GM19438 (cell line): ENCODE data around the gene CACNA1B.
"Not testable (repeated sequence)": the region's sequence is repeated elsewhere in the genome, so short reads cannot be mapped to it uniquely, and the experiment has no call there.

Experiments used
- ATAC-seq: cut with Tn5 transposase; IDR thresholded peaks from one replicate; pipeline ENCODE4 v1.9.1; 2021; ENCODE audit warnings: low read depth; ENCODE audit not compliant: unreplicated experiment

The CACNA1B gene

DNA sequence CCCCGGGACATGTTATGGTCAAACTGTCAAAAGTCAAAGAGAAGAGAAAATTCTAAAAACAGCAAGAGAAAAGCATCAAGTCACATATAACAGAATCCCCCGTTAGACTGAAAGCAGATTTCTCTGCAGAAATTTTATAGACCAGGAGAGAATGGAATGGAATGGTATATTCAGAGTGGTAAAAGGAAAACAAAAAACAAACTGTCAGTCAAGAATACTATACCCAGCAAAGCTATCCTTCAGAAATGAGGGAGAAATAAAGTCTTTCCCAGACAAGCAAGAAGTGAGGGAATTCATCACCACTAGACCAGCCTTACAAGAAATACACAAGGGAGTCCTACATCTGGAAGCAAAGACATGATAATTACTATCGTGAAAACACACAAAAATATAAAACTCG lies 208.0 kb downstream of the CACNA1B start:
- ATAC-seq, result no peak

DNA sequence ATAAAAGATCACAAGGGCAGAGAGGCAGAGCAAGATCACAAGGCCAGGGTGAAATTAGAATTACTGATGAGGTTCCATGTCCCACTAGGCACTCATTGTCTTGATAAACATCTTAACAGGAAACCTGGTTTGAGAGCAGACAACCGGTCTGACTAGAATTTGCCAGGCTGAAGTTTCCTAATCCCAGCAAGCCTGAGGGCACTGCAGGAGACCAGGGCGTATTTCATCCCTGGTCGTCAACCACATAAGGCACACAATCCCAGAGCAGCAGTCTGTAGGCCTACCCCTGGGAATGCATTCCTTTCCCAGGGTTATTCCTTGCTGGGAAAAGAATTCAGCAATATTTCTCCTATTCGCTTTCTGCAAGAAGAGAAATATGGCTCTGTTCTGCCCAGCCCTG lies 214.5 kb downstream of the CACNA1B start:
- ATAC-seq, result not testable (repeated sequence)

DNA sequence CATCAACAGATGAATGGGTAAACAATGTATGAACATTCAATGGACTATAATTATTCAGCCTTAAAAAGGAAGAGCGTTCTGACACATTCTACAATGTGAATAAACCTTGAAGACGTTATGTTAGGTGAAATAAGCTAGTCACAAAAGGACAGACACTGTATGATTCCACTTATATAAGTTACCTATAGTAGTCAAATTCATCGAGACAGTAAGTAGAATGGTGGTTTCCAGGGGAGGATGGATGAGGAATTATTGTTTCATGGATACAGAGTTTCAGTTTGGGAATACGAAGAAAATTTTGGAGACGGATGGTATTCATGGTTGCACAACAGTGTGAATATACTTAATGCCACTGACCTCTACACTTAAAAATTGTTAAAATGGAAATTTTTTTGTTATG lies 216.4 kb downstream of the CACNA1B start:
- no peak for ATAC-seq

GRCh38 chr9:138095813-138096518 lies 218.4 kb downstream of the CACNA1B start:
- ATAC-seq, result no peak

DNA sequence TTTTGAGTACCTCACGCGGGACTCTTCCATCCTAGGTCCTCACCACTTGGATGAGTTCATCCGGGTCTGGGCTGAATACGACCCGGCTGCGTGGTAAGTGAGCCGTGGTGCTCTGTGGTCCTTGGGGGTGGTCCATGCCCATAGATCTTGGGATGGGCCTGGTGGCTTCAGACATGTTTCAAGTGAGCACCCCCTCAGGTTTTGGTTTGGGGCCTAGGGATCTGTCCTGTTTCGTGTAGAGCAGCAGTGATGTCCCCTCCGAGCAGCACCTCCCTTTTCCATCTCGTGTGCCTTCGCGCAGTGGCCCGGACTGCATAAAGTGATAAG lies 218.9 kb downstream of the CACNA1B start:
- no peak for ATAC-seq

GRCh38 chr9:138097501-138097991 lies 220.0 kb downstream of the CACNA1B start:
- no peak for ATAC-seq

DNA sequence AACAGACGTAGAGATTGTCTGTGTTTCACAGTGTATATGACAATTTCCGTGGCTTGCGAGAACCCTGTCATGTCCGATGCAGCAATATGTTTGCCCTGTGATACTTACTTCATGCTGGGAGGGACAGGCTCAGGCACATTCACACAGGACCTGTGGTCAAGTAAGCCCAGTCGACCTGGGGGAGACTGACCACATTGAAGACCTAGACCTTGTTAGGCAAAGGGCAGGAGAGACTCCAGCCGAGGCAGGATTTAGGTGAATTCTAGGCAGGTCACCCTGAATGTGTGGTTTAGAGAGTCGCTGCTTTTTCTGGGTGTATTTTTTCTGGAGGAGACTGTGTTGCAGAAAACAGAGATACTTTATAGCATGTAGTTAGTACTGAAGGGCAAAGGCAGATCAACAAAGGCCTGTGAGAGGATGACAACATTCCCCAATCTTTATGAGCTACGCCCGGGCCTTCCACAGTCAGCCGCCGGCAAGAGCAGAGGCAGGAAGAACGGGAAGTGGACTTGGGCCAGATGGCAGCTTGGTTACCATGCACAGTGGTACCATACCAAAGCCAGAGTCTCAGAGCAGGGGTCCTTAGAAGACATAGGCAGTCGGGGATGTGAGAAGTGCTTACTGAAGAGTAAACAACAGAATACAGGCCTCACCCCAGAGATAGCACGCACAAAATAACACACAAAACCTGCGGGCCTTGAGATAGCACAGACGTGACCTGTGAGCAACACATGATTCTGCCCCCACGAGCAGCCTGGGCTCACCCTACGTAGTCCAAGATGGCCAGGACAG lies 220.7 kb downstream of the CACNA1B start:
- no peak for ATAC-seq

GRCh38 chr9:138098908-138099791 lies 221.6 kb downstream of the CACNA1B start:
- no peak for ATAC-seq

DNA sequence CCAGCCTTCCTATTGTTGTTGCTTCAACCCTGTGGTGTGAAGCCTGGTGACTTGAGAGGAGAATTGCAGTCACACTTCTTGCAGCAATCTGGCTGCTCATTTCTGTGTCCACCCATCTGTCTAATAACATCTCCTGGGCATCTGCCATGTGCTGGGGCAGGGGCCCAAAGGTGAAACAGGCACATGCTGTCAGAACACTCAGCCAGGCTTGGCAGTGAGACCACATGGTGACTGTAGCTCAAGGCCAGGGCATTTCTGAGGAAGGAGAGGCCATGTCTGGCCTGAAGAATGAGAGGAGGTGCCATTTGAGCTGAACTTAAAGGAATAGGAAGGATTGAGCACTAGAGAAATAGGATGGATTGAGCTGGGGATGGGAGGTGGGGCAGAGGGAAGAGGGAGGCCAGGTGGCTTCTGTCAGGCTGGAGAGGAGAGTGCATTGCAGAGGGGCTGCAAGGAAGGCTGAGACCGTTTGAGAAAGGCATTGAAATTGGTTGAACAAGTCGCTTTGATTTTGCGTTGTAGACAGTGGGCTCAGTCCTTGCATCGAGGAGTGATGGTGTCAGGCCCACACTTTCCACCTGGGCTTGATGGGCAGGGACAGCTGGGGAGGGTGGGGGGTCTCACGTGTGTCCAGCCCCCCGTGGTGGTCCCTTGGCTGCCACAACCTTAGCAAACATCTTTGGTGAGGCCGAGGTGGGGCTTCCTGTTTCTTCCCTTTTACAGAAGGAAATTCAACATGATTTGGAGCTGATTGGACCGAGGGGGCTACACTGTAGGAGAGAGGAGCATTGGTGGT lies 222.4 kb downstream of the CACNA1B start:
- ATAC-seq, result no peak

GRCh38 chr9:138100711-138101350 lies 223.2 kb downstream of the CACNA1B start:
- ATAC-seq, result no peak

GRCh38 chr9:138101444-138102234 lies 224.1 kb downstream of the CACNA1B start:
- ATAC-seq, result no peak

DNA sequence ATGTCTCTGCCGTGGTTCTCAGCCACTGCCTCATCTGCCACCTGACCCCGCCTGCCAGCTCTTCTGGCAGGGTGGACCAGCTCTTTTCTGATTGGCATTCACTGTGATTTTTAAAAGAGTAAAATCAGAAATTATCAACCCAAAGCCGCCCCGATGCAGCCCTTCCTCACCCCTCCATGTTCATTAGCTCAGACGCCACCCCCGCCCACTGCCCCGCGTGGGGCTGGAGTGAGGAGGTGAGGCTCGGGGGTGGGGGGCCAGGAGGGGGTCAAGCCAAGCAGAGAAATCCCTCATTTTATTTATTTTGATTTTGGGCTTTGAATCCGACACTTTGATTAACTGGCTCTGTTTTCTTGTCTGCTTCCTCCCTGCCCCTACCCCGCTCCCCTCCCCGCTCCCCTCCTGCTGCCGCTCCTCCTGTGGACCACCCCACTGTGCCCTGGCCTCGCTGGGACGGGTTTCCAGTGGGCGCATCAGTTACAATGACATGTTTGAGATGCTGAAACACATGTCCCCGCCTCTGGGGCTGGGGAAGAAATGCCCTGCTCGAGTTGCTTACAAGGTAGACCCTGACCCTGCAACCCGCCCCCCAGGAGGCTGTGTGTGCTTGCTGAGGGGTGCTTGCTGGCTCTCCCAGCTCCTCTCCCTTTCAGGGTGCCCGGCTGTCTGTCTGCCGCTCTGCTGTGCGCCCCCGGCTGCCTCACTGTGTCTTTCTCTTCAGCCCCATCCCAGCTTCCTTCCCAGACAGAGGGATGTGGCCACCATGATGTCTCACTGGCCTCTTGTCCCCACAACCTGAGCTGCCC lies 224.9 kb downstream of the CACNA1B start:
- no peak for ATAC-seq

DNA sequence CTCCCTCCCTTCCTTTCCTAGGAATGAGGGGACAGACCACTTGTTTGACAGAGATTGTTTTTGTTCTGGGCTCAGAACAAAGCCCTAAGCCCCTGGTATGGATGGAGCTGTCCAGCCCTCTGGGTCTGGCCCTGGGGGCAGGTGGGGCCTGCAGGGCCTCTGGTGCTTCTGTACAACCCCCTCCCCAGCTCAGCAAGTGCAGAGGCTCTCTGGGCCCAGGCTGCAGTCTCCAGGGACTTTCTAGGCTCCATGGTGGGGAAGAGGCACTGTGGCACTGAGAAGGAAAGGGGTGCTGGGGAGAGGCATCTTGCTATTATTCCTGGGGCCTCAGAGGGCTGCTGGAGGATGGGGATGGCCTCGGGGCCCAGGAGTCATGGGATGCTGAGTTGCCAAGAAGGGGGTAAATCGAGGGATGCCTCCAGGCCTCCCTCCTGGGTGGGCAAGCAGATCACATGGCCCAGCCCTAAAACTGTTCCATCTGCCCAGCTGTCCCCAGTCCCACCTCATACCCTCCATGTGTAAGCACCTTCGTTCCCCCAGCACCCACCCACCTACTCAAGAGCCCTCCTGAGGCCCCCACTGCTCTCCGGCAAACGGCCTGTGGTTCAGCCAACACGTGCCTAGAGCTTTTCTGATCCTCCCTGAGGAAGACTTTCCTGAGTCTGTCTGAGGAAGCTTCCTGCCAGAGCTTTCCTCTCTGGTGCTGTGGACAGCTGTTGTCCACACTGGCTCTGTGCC lies 225.7 kb downstream of the CACNA1B start:
- no peak for ATAC-seq

DNA sequence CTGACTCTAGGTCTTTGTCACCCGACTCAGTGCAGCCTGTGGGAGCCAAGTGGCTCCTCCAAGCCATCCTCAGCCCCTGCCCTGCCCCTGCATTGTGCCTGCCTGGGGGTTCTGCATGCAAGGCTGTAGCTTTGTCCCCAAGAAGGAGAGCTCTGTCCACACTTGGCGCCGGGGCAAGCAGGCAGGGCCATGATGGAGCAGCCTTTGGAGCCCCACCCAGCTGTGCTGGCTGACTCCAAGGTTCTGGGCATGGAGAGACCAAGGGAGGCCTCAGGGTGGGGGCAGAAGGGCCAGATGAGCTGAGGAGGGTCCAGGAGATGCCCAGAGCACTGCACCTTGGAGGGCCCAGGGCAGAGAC lies 226.2 kb downstream of the CACNA1B start:
- ATAC-seq, result no peak

DNA sequence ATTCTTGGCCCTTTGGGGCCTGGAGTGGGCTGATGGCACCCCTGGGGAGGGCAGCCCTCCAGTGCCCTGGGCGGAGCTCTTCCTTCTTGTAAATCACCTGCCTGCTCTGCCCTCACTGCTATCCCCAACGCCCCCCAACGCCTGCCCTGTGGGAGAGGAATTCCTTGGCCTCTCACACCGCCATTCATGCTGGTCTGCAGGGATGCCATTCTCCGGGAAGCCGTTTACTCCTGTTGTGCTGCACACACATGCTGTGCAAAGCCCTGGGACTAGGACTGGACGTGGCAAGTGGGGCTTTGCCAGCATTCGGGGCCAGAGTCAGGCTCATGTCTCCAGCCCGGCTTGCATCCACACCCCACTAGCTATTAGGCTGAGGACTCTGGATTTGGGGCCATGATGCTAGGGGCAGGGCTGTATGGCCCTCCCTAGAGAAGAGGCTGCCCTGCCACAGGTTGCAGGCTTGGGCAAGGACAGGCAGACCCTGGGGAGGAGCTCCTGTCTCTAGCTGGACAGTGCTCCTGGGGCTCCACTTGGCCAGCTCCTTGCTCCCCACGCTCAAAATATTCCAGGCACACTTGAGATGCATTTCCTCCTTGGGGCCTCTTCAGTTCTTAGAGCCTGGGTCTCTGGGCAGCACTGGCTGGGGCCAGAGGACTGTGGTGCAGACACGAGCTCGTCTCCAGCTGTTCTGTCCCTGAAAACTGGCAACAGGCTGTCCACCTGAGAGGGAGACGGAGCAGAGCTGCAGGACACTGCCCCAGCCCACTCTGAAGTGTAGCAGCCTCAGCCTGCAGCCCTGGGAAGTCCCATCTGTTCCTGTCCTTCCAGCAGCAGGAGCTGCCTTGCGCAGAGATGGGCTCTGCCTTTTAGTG lies 226.9 kb downstream of the CACNA1B start:
- no peak for ATAC-seq

GRCh38 chr9:138105123-138105415 lies 227.5 kb downstream of the CACNA1B start:
- ATAC-seq, result no peak
